PC-9 (cell line): ENCODE results near the gene CEMIP2.

Source experiments
- EZH2 ChIP-seq: fragments of 200-600 bp; sonication (generic); IDR thresholded peaks from 2 replicates; pipeline ENCODE4 v1.8.0; 2017; ENCODE audit warnings: antibody characterized with exemption, low read depth
- TF ChIP-seq, protein P1 (sequence below): fragments of 200-600 bp; sonication (generic); conservative IDR thresholded peaks from 2 replicates; pipeline ENCODE4 v1.6.1; 2017; ENCODE audit warnings: mixed run types, antibody characterized with exemption, mild to moderate bottlenecking, moderate library complexity

GRCh38 chr9:71668717-71669116, 99.6 kb downstream of the CEMIP2 start:
- TF ChIP-seq, protein P1, sequence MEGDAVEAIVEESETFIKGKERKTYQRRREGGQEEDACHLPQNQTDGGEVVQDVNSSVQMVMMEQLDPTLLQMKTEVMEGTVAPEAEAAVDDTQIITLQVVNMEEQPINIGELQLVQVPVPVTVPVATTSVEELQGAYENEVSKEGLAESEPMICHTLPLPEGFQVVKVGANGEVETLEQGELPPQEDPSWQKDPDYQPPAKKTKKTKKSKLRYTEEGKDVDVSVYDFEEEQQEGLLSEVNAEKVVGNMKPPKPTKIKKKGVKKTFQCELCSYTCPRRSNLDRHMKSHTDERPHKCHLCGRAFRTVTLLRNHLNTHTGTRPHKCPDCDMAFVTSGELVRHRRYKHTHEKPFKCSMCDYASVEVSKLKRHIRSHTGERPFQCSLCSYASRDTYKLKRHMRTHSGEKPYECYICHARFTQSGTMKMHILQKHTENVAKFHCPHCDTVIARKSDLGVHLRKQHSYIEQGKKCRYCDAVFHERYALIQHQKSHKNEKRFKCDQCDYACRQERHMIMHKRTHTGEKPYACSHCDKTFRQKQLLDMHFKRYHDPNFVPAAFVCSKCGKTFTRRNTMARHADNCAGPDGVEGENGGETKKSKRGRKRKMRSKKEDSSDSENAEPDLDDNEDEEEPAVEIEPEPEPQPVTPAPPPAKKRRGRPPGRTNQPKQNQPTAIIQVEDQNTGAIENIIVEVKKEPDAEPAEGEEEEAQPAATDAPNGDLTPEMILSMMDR, result no peak
- TF ChIP-seq EZH2, result no peak
